Stomach (tissue), 9 donors: ENCODE measurements around the gene SLC34A3. TPM values are rescaled to one million over a fixed set of nuclear protein-coding genes. Genes with fewer than 3 reads are reported as not detected.
A peak's percentile ranks its signal among the peaks of the same experiment; 100 is the strongest.

Source experiments
- DNase-seq, 2 donors: peaks; one replicate each; pipeline versions ENCODE4 v3.0.0 to v3.0.0-alpha.2; 2013 to 2019
- H3K27ac ChIP-seq, 5 donors: fragments of 200-600 bp in 4 of 5; sonication (generic) in 4 of 5; one replicate each; pipeline ENCODE4 v1.5.1; 2013 to 2019; ENCODE audit warnings: mild to moderate bottlenecking in 1 of 5, moderate library complexity in 1 of 5
- H3K27me3 ChIP-seq, 3 donors: fragments of 200-600 bp; sonication (generic); one replicate each; pipeline ENCODE4 v1.5.1; 2017 to 2019; ENCODE audit warnings: mixed run types in 1 of 3
- H3K36me3 ChIP-seq, 4 donors: fragments of 200-600 bp; sonication (generic); 1 replicate in 3 of 4; 2 replicates in 1 of 4; pipeline ENCODE4 v1.5.1; 2016 to 2019
- H3K4me1 ChIP-seq, 4 donors: fragments of 200-600 bp; sonication (generic); one replicate each; pipeline ENCODE4 v1.5.1; 2016 to 2019
- H3K4me3 ChIP-seq, 4 donors: fragments of 200-600 bp; sonication (generic) in 3 of 4; one replicate each; pipeline ENCODE4 v1.5.1; 2016 to 2019; ENCODE audit warnings: mild to moderate bottlenecking in 1 of 4
- H3K9me3 ChIP-seq, 4 donors: fragments of 200-600 bp; sonication (generic); one replicate each; pipeline ENCODE4 v1.5.1; 2016 to 2019
- EP300 ChIP-seq: sonication (generic); formaldehyde crosslinking; IDR thresholded peaks from one replicate; pipeline ENCODE4 v1.6.1; 2017; ENCODE audit warnings: antibody characterized with exemption
- POLR2A ChIP-seq, 4 donors: fragments of 450-650 bp; IDR thresholded peaks; one replicate each; pipeline ENCODE4 v1.6.1; 2016; ENCODE audit warnings: antibody characterized with exemption in 4 of 4, control low read depth in 2 of 4, mild to moderate bottlenecking in 1 of 4, moderate library complexity in 1 of 4
- POLR2AphosphoS5 ChIP-seq, 3 donors: sonication (generic); formaldehyde crosslinking; IDR thresholded peaks; one replicate each; pipeline ENCODE4 v1.6.1; 2016; ENCODE audit warnings: antibody characterized with exemption in 3 of 3
- WGBS, 5 donors: extraction: QIAGEN DNeasy Blood & Tissue Kit in 3 of 5; methylation state at CpG; one replicate each; pipeline versions ENCODE4 v1.1.5 to v1.1.7; 2013 to 2018; 5-methylcytosine and 5-hydroxymethylcytosine counted together
- intact Hi-C: fragments of 100-400 bp; cut with DNase I; formaldehyde crosslinking; loops from one replicate; pipeline ENCODE4 v1.15.1; 2023; ENCODE audit warnings: low total_unique reads
- polyA plus RNA-seq, 3 donors: library from polyadenylated mRNA; stranded (reverse); fragments of 200-250 nt; gene quantifications; one replicate each; pipeline ENCODE4 v1.2.3, GENCODE V29; 2013
- total RNA-seq, 5 donors: library from RNA; depleted of rRNA; stranded (reverse); fragments of >200 nt; gene quantifications; one replicate each; pipeline versions ENCODE4 v1.1.0 to v1.2.3, GENCODE V29; 2014 to 2016
- TF ChIP-seq, protein P1 (sequence below), 7 experiments: fragments of 450-650 bp in 4 of 7; fragments of 200-600 bp in 3 of 7; sonication (generic) in 3 of 7; IDR thresholded peaks; one replicate each; pipeline ENCODE4 v1.5.1; 2016 to 2019; ENCODE audit warnings: antibody characterized with exemption in 7 of 7, control low read depth in 2 of 7, mild to moderate bottlenecking in 1 of 7
- donor health status: healthy with polysubstance abuse.
- donor health status: Bipolar disorder and iron deficiency.
- donor health status: healthy.

Gene SLC34A3
- total and polyA plus RNA-seq, 8 donors = 0.18 to 0.53 TPM; not detected in 6

DNA sequence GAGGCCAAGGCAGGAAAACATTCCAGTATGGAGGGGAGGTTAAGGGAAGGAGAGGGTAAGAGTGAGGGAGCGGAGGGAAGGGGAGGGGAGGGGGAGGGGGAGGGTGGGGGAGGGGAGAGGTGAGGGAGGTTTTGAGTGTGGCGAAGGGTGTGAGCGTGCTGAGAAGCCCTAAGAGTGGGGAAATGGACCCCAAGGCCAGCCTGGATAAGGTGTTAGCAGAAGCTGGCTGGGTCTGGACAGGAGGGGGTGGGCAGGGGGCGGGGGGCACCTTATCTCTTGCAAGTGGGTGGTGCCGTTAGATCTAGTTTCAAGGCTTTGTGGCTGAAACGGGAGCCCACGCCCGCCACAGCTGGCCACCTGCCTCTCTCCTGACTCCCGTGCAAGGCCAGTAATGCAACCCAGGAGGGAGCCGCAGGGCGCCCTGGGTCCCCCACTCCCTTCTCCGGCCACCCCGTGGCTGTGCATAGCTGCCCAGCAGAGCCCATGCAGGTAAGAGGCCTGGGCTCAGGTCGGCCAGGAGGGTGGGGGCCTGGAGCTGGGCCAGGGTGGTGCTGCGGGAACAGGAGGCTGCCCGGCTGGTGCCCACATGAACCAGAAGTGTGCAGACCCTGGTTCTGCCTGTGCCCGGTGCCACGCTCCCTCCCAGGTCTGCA is 2.7 kb upstream of the SLC34A3 start:
- Histone ChIP-seq H3K27me3 (peaks cover 8 to 61% (median 46%) of the 10 kb centered on the region in 3 donors), H3K9me3 (no peaks in the 10 kb centered on the region), H3K4me3 (peak overlapping the region in 1 of 4 donors; percentile 22), H3K4me1 (peaks cover 24 to 63% (median 54%) of the 10 kb centered on the region in 4 donors), H3K36me3 (no peaks in the 10 kb centered on the region), H3K27ac (peak overlapping the region in 2 of 5 donors; percentile 81 to 89)
- 15 to 32% (median 17%) methylated on average over 6 to 18 of the region's 18 CpGs for WGBS, 5 donors
- intact Hi-C loops = loop anchor here (5.0 kb wide), 1 partner anchor 111 kb away; no protein-coding TSS in a partner anchor
- TF ChIP-seq POLR2A (IDR thresholded peaks at IDR 0.05) = no peak
- no peak for TF ChIP-seq EP300
- TF ChIP-seq, protein P1, sequence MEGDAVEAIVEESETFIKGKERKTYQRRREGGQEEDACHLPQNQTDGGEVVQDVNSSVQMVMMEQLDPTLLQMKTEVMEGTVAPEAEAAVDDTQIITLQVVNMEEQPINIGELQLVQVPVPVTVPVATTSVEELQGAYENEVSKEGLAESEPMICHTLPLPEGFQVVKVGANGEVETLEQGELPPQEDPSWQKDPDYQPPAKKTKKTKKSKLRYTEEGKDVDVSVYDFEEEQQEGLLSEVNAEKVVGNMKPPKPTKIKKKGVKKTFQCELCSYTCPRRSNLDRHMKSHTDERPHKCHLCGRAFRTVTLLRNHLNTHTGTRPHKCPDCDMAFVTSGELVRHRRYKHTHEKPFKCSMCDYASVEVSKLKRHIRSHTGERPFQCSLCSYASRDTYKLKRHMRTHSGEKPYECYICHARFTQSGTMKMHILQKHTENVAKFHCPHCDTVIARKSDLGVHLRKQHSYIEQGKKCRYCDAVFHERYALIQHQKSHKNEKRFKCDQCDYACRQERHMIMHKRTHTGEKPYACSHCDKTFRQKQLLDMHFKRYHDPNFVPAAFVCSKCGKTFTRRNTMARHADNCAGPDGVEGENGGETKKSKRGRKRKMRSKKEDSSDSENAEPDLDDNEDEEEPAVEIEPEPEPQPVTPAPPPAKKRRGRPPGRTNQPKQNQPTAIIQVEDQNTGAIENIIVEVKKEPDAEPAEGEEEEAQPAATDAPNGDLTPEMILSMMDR (IDR thresholded peaks at IDR 0.05) = no peak
- TF ChIP-seq POLR2AphosphoS5 (IDR thresholded peaks at IDR 0.05) = no peak
- DNase-seq = peak in 1 of 2 donors; percentile 32

DNA sequence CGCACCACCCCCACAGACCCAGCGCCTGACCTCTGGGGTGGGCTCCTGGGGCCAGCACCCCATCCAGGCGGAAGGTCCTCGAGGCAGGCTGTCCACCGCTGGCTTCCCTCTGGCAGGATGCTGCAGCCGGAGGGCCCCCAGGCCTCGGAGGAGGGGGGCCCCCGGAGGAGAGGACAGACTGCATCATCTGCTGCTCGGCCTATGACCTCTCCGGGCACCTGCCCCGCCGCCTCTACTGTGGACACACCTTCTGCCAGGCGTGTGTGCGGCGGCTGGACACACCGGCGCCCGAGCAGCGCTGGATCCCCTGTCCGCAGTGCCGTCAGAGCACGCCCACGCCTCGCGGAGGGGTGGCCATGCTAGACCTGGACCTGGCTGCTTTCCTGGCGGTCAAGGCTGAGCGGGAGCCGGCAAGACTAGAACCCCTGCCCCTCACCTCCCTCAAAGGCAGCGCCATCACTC is 2.2 kb upstream of the SLC34A3 start:
- 33 to 41% (median 39%) methylated on average over 3 to 29 of the region's 29 CpGs for WGBS, 5 donors
- intact Hi-C loops = loop anchor here (5.0 kb wide), 1 partner anchor 111 kb away; no protein-coding TSS in a partner anchor
- no peak overlapping the region for H3K27ac ChIP-seq
- H3K4me3 ChIP-seq = peak overlapping the region in 1 of 4 donors; percentile 22
- no peaks in the 10 kb centered on the region for H3K36me3 ChIP-seq
- TF ChIP-seq, protein P1 (IDR thresholded peaks at IDR 0.05) = no peak
- TF ChIP-seq POLR2AphosphoS5 (IDR thresholded peaks at IDR 0.05) (no peak), EP300 (no peak), POLR2A (IDR thresholded peaks at IDR 0.05) (no peak)
- H3K27me3 ChIP-seq = peaks cover 11 to 67% (median 51%) of the 10 kb centered on the region in 3 donors
- no peak for DNase-seq
- no peaks in the 10 kb centered on the region for H3K9me3 ChIP-seq
- peaks cover 22 to 64% (median 52%) of the 10 kb centered on the region in 4 donors for H3K4me1 ChIP-seq

DNA sequence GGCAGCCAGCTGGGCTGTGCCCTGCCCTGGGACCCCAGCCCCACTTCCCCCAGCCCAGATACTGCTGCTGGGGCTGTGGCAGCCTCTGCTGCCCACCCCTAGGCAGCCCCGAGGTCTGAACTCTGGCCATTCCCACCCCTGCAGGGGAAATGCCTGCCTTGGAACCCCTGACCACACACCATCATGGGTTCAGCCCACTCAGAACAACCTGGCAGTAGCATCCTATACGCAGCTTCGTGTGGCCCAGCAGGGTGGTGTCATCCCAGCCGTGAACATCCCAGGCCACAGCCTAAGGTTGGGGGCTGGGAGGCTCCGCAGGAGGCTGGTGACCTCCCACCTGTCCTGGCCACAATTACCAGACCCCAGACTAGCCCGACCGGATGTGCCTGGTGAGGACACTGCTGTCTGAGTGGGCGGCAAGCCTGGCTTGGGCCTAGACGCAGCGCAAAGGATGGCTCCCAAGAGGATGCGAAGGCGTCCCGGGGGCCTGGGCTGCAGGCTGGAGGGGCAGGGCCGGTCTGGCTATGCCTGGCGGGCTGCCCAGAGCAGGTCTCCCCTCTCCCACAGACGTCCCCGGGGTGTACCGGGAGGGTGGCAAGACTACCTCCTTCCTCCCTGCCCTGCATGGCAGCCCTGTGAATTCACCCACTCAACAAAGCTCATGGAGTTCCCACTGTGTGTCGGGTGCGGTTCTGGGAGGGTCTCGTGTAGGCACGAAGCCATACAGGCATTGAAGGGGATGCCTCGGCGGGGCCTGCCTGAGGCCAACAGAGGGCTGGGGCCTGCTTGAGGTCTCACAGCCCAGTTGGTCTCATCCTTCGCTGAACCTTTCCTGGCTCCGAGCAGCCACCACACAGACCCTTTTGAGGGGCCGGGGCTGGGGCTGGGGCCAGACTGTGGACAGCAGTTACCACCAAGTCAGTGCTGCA is 1.5 kb upstream of the SLC34A3 start:
- Histone ChIP-seq H3K4me3 (no peak overlapping the region), H3K27me3 (peaks cover 11 to 74% (median 58%) of the 10 kb centered on the region in 3 donors), H3K36me3 (no peaks in the 10 kb centered on the region), H3K9me3 (no peaks in the 10 kb centered on the region), H3K4me1 (peaks cover 18 to 57% (median 48%) of the 10 kb centered on the region in 4 donors), H3K27ac (no peak overlapping the region)
- no peak for DNase-seq
- WGBS, 5 donors = 68 to 82% (median 77%) methylated on average over 15 to 27 of the region's 27 CpGs
- intact Hi-C loops = loop anchor here (5.0 kb wide), 1 partner anchor 112 kb away; no protein-coding TSS in a partner anchor
- no peak for TF ChIP-seq POLR2AphosphoS5 (IDR thresholded peaks at IDR 0.05)
- no peak for TF ChIP-seq EP300
- TF ChIP-seq POLR2A (IDR thresholded peaks at IDR 0.05) = no peak
- TF ChIP-seq, protein P1 (IDR thresholded peaks at IDR 0.05) = no peak
